Sigmoid colon (tissue), 7 donors: ENCODE measurements around the gene ZNF205. TPM values are rescaled to one million over a fixed set of nuclear protein-coding genes. Genes with fewer than 3 reads are reported as not detected.

ENCODE experiments used
- DNase-seq: peaks from one replicate; pipeline ENCODE4 v3.0.0-alpha.2; 2019
- H3K27ac ChIP-seq, 4 donors: fragments of 200-600 bp; sonication (generic); one replicate each; pipeline ENCODE4 v1.5.1; 2016 to 2019; ENCODE audit warnings: mild to moderate bottlenecking in 1 of 4
- H3K27me3 ChIP-seq, 3 donors: fragments of 200-600 bp; sonication (generic); one replicate each; pipeline ENCODE4 v1.5.1; 2019; ENCODE audit warnings: mild to moderate bottlenecking in 1 of 3
- H3K36me3 ChIP-seq, 4 donors: fragments of 200-600 bp; sonication (generic); one replicate each; pipeline ENCODE4 v1.5.1; 2016 to 2019
- H3K4me1 ChIP-seq, 4 donors: fragments of 200-600 bp; sonication (generic); one replicate each; pipeline ENCODE4 v1.5.1; 2017 to 2019
- H3K4me3 ChIP-seq, 4 donors: fragments of 200-600 bp; sonication (generic); one replicate each; pipeline ENCODE4 v1.5.1; 2017 to 2019; ENCODE audit warnings: mild to moderate bottlenecking in 2 of 4, moderate library complexity in 1 of 4
- H3K9me3 ChIP-seq, 4 donors: fragments of 200-600 bp in 3 of 4; sonication (generic) in 3 of 4; one replicate each; pipeline versions ENCODE4 v1.5.1 to v1.6.1; 2013 to 2019
- CTCF ChIP-seq, 4 experiments: fragments of 450-650 bp in 3 of 4; fragments of 200-600 bp in 1 of 4; IDR thresholded peaks; one replicate each; pipeline ENCODE4 v1.5.1; 2016 to 2019; ENCODE audit warnings: antibody characterized with exemption in 4 of 4, mild to moderate bottlenecking in 3 of 4, moderate library complexity in 2 of 4
- EP300 ChIP-seq, 4 donors: sonication (generic); formaldehyde crosslinking; IDR thresholded peaks; one replicate each; pipeline ENCODE4 v1.6.1; 2017; ENCODE audit warnings: antibody characterized with exemption in 4 of 4
- POLR2A ChIP-seq, 2 donors: fragments of 450-650 bp; IDR thresholded peaks; one replicate each; pipeline ENCODE4 v1.6.1; 2016; ENCODE audit warnings: antibody characterized with exemption in 2 of 2, mild to moderate bottlenecking in 2 of 2, moderate library complexity in 2 of 2
- POLR2AphosphoS5 ChIP-seq, 4 donors: sonication (generic); formaldehyde crosslinking; IDR thresholded peaks; one replicate each; pipeline ENCODE4 v1.6.1; 2017; ENCODE audit warnings: antibody characterized with exemption in 4 of 4
- WGBS, 2 donors: extraction: QIAGEN DNeasy Blood & Tissue Kit; methylation state at CpG; one replicate each; pipeline ENCODE4 v1.1.7; 2013; 5-methylcytosine and 5-hydroxymethylcytosine counted together
- intact Hi-C: fragments of 100-400 bp; cut with DNase I; formaldehyde crosslinking; loops from one replicate; pipeline ENCODE4 v1.15.1; 2023
- polyA plus RNA-seq, 3 donors: library from polyadenylated mRNA; stranded (reverse); fragments of 200-250 nt; gene quantifications; one replicate each; pipeline ENCODE4 v1.2.3, GENCODE V29; 2013
- total RNA-seq, 4 donors: library from RNA; depleted of rRNA; stranded (reverse); fragments of >200 nt; gene quantifications; one replicate each; pipeline ENCODE4 v1.1.0, GENCODE V29; 2016
- donor health status: healthy with polysubstance abuse.
- donor health status: Bipolar disorder and iron deficiency.
- donor health status: healthy.

The ZNF205 gene
- total and polyA plus RNA-seq, 7 donors, result 6.6 to 17.5 (median 15.8) TPM

GRCh38 chr16:3119701-3120408 lies 7.5 kb downstream of the ZNF205 start:
- Histone ChIP-seq H3K4me3 (no peak overlapping the region), H3K36me3 (peaks cover 6 to 53% (median 26%) of the 10 kb centered on the region in 4 donors), H3K9me3 (no peaks in the 10 kb centered on the region), H3K4me1 (peaks cover 0 to 15% (median 8%) of the 10 kb centered on the region in 4 donors), H3K27ac (no peak overlapping the region), H3K27me3 (no peaks in the 10 kb centered on the region)
- intact Hi-C loops, result no loop called here
- DNase-seq, result no peak
- TF ChIP-seq POLR2AphosphoS5 (IDR thresholded peaks at IDR 0.05), result no peak
- TF ChIP-seq CTCF (IDR thresholded peaks at IDR 0.05), result no peak
- TF ChIP-seq POLR2A (IDR thresholded peaks at IDR 0.05), result no peak
- no peak for TF ChIP-seq EP300 (IDR thresholded peaks at IDR 0.05)
- WGBS, 2 donors, result 95 to 96% methylated on average over 57 of the region's 57 CpGs

- no peaks in the 10 kb centered on the region for H3K9me3 ChIP-seq
- intact Hi-C loops, result no loop called here
- 95% methylated on average over 16 of the region's 16 CpGs for WGBS, 2 donors
Measured at GRCh38 chr16:3120435-3120834, 8.0 kb downstream of the ZNF205 start.

GRCh38 chr16:3121851-3122467 lies 9.6 kb downstream of the ZNF205 start:
- peaks cover 0 to 18% (median 13%) of the 10 kb centered on the region in 4 donors for H3K4me1 ChIP-seq
- WGBS, 2 donors, result 52 to 76% methylated on average over 7 of the region's 7 CpGs
- intact Hi-C loops, result no loop called here

More at GRCh38 chr16:3120435-3120834, 8.0 kb downstream of the ZNF205 start:
- TF ChIP-seq POLR2AphosphoS5 (IDR thresholded peaks at IDR 0.05) (no peak), EP300 (IDR thresholded peaks at IDR 0.05) (no peak), POLR2A (IDR thresholded peaks at IDR 0.05) (no peak), CTCF (IDR thresholded peaks at IDR 0.05) (no peak)
- H3K27me3 ChIP-seq, result no peaks in the 10 kb centered on the region
- peaks cover 6 to 47% (median 24%) of the 10 kb centered on the region in 4 donors for H3K36me3 ChIP-seq
- no peak overlapping the region for H3K4me3 ChIP-seq
- H3K27ac ChIP-seq, result no peak overlapping the region
- H3K4me1 ChIP-seq, result peaks cover 0 to 18% (median 13%) of the 10 kb centered on the region in 4 donors
- DNase-seq, result no peak

GRCh38 chr16:3122926-3123570 lies 10.7 kb downstream of the ZNF205 start:
- Histone ChIP-seq H3K27ac (no peak overlapping the region), H3K27me3 (no peaks in the 10 kb centered on the region), H3K4me1 (peaks cover 0 to 18% (median 13%) of the 10 kb centered on the region in 4 donors), H3K9me3 (no peaks in the 10 kb centered on the region), H3K4me3 (no peak overlapping the region), H3K36me3 (peaks cover 6 to 28% (median 17%) of the 10 kb centered on the region in 4 donors)
- DNase-seq, result no peak
- TF ChIP-seq POLR2AphosphoS5 (IDR thresholded peaks at IDR 0.05) (no peak), POLR2A (IDR thresholded peaks at IDR 0.05) (no peak), CTCF (IDR thresholded peaks at IDR 0.05) (no peak), EP300 (IDR thresholded peaks at IDR 0.05) (no peak)
- intact Hi-C loops, result no loop called here
- WGBS, 2 donors, result 56 to 67% methylated on average over 8 of the region's 8 CpGs

More at GRCh38 chr16:3121851-3122467, 9.6 kb downstream of the ZNF205 start:
- TF ChIP-seq CTCF (IDR thresholded peaks at IDR 0.05) (no peak), POLR2A (IDR thresholded peaks at IDR 0.05) (no peak), EP300 (IDR thresholded peaks at IDR 0.05) (no peak), POLR2AphosphoS5 (IDR thresholded peaks at IDR 0.05) (no peak)
- Histone ChIP-seq H3K36me3 (peaks cover 6 to 32% (median 17%) of the 10 kb centered on the region in 4 donors), H3K27me3 (no peaks in the 10 kb centered on the region), H3K9me3 (no peaks in the 10 kb centered on the region), H3K27ac (no peak overlapping the region), H3K4me3 (no peak overlapping the region)
- DNase-seq, result no peak
